Measurements from ENCODE around the gene PSMD11. TPM values are rescaled to one million over a fixed set of nuclear protein-coding genes. Genes with fewer than 3 reads are reported as not detected.

The PSMD11 gene
- total RNA-seq, 1 experiment from 2014 or later: 163 TPM

DNA sequence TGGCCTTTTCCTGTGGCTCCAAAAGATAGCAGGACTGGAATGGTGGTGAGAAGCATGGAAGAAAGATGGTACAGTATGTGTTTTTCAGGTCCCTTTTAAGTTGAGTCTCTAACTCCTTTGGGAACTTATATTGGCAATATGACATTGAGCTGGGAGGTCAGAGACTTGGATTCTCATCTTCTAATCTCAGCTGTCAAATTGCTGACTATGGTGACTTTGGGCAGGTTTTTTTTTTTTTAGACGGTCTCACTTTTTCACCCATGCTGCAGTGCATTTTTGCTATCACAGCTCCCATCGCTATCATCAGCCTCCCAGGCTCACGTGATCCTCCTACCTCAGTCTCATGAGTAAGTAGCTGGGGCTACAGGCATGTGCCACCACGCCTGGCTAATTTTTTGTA lies 27.3 kb downstream of the PSMD11 start:
- no peaks in the 10 kb centered on the region for H3K4me1 ChIP-seq (ENCODE audit: insufficient read depth, low read length)
- no peaks in the 10 kb centered on the region for H3K9me3 ChIP-seq (ENCODE audit: low read length)
- no peaks in the 10 kb centered on the region for H3K27me3 ChIP-seq (ENCODE audit: low read length)
- no peak overlapping the region for H2AFZ ChIP-seq (ENCODE audit: low read length)
- ATAC-seq (no peak), DNase-seq (no peak)
- H3K4me2 ChIP-seq (ENCODE audit: low read length): no peak overlapping the region
- no peak overlapping the region for H3K27ac ChIP-seq (ENCODE audit: low read length)
- no peak overlapping the region for H3K4me3 ChIP-seq (ENCODE audit: low read length)
- H4K20me1 ChIP-seq (ENCODE audit: low read length): peaks cover 7% of the 10 kb centered on the region; the same call in 1 of the 2 replicates
- ChIA-PET CTCF (no interaction called here), POLR2A (ENCODE audit: unreplicated experiment) (no interaction called here)
- peaks cover 79% of the 10 kb centered on the region for H3K36me3 ChIP-seq (ENCODE audit: low read depth, low read length)
- no peak overlapping the region for H3K9ac ChIP-seq (ENCODE audit: low read length)
- H3K79me2 ChIP-seq (ENCODE audit: low read length): peaks cover 26% of the 10 kb centered on the region
- intact Hi-C loops (cut with micrococcal nuclease): no loop called here
- no peaks in the 10 kb centered on the region for H3K9me2 ChIP-seq (replicated peaks; ENCODE audit: low read length)
- BruUV-seq (replicated peaks): no TSS peak
- no peaks in the 10 kb centered on the region for H3F3A ChIP-seq (ENCODE audit: low read length, unreplicated experiment)
- TF ChIP-seq EZH2 (IDR thresholded peaks at IDR 0.05; ENCODE audit: low read length, unreplicated experiment) (no peak), EZH2phosphoT487 (IDR thresholded peaks at IDR 0.05; ENCODE audit: borderline replicate concordance, low read length) (no peak)
- TF ChIP-seq, protein P1, sequence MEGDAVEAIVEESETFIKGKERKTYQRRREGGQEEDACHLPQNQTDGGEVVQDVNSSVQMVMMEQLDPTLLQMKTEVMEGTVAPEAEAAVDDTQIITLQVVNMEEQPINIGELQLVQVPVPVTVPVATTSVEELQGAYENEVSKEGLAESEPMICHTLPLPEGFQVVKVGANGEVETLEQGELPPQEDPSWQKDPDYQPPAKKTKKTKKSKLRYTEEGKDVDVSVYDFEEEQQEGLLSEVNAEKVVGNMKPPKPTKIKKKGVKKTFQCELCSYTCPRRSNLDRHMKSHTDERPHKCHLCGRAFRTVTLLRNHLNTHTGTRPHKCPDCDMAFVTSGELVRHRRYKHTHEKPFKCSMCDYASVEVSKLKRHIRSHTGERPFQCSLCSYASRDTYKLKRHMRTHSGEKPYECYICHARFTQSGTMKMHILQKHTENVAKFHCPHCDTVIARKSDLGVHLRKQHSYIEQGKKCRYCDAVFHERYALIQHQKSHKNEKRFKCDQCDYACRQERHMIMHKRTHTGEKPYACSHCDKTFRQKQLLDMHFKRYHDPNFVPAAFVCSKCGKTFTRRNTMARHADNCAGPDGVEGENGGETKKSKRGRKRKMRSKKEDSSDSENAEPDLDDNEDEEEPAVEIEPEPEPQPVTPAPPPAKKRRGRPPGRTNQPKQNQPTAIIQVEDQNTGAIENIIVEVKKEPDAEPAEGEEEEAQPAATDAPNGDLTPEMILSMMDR (conservative IDR thresholded peaks at IDR 0.05; ENCODE audit: low read depth, low read length): no peak

DNA sequence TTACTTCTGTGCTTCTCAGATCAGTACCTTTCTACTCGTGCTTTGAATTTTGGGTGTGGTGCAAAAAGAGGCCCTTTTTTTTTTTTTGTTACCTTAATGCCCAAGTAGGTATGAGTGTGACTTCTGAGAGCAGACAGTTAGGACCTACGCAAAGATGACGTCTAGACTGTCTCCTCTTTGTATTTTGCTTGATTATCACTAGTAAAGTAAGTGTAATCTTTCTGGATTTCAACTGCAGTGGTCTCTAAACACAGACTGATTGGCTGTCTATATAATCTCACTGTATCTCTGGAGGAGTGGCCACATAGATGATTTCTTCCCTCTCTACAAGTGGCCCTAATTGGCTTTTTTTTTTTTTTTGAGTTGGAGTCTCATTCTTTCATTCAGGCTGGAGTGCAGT lies 30.9 kb downstream of the PSMD11 start:
- Histone ChIP-seq H3K36me3 (ENCODE audit: low read depth, low read length) (peaks cover 79% of the 10 kb centered on the region), H3F3A (ENCODE audit: low read length, unreplicated experiment) (no peaks in the 10 kb centered on the region), H3K79me2 (ENCODE audit: low read length) (peaks cover 6% of the 10 kb centered on the region; the same call in 1 of the 2 replicates), H4K20me1 (ENCODE audit: low read length) (no peaks in the 10 kb centered on the region), H3K9me2 (replicated peaks; ENCODE audit: low read length) (no peaks in the 10 kb centered on the region), H3K9ac (ENCODE audit: low read length) (no peak overlapping the region), H3K27me3 (ENCODE audit: low read length) (no peaks in the 10 kb centered on the region), H3K4me1 (ENCODE audit: insufficient read depth, low read length) (no peaks in the 10 kb centered on the region), H3K4me3 (ENCODE audit: low read length) (no peak overlapping the region), H3K9me3 (ENCODE audit: low read length) (no peaks in the 10 kb centered on the region), H3K27ac (ENCODE audit: low read length) (no peak overlapping the region), H3K4me2 (ENCODE audit: low read length) (no peak overlapping the region), H2AFZ (ENCODE audit: low read length) (no peak overlapping the region)
- intact Hi-C loops (cut with micrococcal nuclease): no loop called here
- DNase-seq (no peak), ATAC-seq (no peak)
- ChIA-PET CTCF (interaction anchor here (0.6 kb wide), 1 partner anchor 14 kb away, joined by 3 read pairs; no protein-coding TSS in a partner anchor), POLR2A (ENCODE audit: unreplicated experiment) (no interaction called here)
- no TSS peak for BruUV-seq (replicated peaks)
- TF ChIP-seq, protein P1 (conservative IDR thresholded peaks at IDR 0.05; ENCODE audit: low read depth, low read length): no peak
- TF ChIP-seq EZH2phosphoT487 (IDR thresholded peaks at IDR 0.05; ENCODE audit: borderline replicate concordance, low read length) (no peak), EZH2 (IDR thresholded peaks at IDR 0.05; ENCODE audit: low read length, unreplicated experiment) (no peak)

DNA sequence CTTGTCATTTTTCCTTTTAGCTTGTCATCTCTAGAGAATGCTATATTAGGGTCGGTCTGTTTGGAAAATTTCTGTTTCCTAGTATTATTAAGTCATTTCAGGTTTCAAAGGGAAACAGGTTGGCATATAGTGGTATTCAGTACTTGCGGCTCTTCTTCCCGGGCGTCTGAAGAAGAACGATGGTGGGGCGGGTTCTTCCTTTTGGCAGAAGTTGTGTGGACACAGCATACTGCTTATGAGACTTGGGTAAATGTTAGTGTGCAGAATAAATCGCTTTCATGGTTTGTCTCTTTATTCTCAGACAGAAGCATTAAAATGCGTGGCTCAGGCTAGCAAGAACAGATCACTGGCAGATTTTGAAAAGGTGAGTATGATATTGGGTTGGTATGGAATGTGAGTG lies 32.9 kb downstream of the PSMD11 start:
- Histone ChIP-seq H3K36me3 (ENCODE audit: low read depth, low read length) (peaks cover 66% of the 10 kb centered on the region), H3K9me3 (ENCODE audit: low read length) (no peaks in the 10 kb centered on the region), H4K20me1 (ENCODE audit: low read length) (no peaks in the 10 kb centered on the region), H2AFZ (ENCODE audit: low read length) (no peak overlapping the region), H3K79me2 (ENCODE audit: low read length) (no peaks in the 10 kb centered on the region), H3K9me2 (replicated peaks; ENCODE audit: low read length) (no peaks in the 10 kb centered on the region), H3K4me1 (ENCODE audit: insufficient read depth, low read length) (no peaks in the 10 kb centered on the region), H3F3A (ENCODE audit: low read length, unreplicated experiment) (no peaks in the 10 kb centered on the region), H3K27ac (ENCODE audit: low read length) (no peak overlapping the region), H3K9ac (ENCODE audit: low read length) (no peak overlapping the region), H3K4me3 (ENCODE audit: low read length) (no peak overlapping the region), H3K4me2 (ENCODE audit: low read length) (no peak overlapping the region), H3K27me3 (ENCODE audit: low read length) (no peaks in the 10 kb centered on the region)
- intact Hi-C loops (cut with micrococcal nuclease): no loop called here
- BruUV-seq (replicated peaks): no TSS peak
- ATAC-seq (no peak), DNase-seq (no peak)
- POLR2A ChIA-PET (ENCODE audit: unreplicated experiment): no interaction called here
- CTCF ChIA-PET: no interaction called here
- TF ChIP-seq, protein P1 (conservative IDR thresholded peaks at IDR 0.05; ENCODE audit: low read depth, low read length): no peak
- TF ChIP-seq EZH2phosphoT487 (IDR thresholded peaks at IDR 0.05; ENCODE audit: borderline replicate concordance, low read length) (no peak), EZH2 (IDR thresholded peaks at IDR 0.05; ENCODE audit: low read length, unreplicated experiment) (no peak)

Data from PC-3 (cell line).